HG02981 (cell line): Measurements from ENCODE around the gene LYZL2.
"Not testable (repeated sequence)": the region's sequence is repeated elsewhere in the genome, so short reads cannot be mapped to it uniquely, and the experiment has no call there.

ENCODE experiments used
- ATAC-seq: cut with Tn5 transposase; IDR thresholded peaks from one replicate; pipeline ENCODE4 v1.9.1; 2021; ENCODE audit warnings: mild to moderate bottlenecking, moderate library complexity; ENCODE audit not compliant: unreplicated experiment

Gene LYZL2

DNA sequence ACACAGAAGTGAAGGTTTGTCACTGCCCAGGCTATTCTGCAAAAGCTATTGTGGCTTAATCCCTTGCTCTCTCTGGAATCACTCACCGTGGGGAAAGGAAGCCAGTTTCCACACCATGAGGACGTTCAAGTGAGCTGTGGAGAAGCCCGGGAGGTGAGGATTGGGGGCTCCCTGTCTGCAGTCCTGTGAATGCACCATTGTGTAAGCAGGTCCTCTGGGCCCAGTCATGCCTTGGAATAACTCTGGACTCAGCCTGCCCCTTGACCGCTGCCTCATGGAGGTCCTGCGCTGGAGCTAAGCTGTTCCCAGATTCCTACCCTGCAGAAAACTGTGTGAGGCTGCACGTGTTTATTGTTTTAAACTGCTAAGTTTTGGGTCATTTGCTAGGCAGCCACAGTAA is 33.5 kb downstream of the LYZL2 start:
- no peak for ATAC-seq

DNA sequence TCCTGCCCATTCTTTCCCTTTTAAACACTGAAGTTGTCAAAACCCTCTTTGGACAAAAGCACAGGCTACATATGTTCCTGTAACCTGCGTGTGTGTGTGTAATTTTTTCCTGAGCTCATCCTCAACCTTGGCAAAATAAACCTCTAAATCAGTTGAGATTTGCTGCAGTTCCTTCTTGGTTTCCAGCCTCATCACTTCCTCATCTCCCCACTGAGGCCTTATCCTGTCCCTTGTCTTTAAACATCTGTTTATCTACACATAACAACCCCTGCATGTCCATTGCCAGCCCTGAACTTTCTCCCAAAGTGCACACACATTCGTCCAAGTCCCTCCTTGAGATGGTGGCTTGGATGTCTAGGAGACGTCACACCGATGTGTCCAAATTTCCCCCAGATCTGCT is 35.5 kb downstream of the LYZL2 start:
- ATAC-seq = no peak

DNA sequence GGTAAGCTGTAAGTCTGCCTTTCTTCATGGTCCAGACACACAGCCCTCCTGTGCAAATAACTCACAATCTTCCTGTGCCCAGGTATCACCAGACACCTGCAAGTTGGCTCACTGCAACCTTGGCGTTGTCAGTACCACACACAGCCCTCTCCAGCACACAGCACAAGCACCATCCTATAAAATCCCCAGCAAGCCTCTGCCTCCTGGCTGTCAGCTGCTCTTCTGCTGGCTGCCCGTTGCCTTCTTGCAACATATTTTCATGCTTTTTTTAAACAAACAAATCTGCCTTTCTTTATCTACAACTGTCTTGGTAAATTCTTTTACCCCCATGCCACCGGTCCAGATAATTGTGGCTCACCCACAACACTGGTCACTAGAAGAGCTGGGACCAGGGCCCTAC is 36.8 kb downstream of the LYZL2 start:
- not testable (repeated sequence) for ATAC-seq

DNA sequence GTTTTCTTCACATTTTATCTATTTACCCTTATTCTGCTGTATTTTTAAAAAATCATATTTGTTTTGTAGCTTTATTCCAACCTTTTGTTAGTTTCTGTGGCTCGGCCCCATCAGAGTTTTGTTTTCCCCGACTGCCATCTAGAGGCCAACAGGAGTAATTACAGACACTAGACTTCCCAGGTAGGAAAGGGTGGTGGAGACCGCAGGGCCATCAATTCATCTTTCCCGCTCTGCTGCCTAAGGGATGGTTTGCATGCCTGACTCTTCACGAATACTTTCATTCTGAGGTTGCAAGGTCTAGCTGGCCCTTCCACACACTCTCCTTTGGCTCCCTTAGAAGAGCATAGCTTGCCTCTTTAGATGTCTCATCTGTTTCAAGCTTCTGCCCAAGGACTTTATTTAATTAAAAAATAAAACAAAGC is 38.3 kb downstream of the LYZL2 start:
- ATAC-seq = no peak

DNA sequence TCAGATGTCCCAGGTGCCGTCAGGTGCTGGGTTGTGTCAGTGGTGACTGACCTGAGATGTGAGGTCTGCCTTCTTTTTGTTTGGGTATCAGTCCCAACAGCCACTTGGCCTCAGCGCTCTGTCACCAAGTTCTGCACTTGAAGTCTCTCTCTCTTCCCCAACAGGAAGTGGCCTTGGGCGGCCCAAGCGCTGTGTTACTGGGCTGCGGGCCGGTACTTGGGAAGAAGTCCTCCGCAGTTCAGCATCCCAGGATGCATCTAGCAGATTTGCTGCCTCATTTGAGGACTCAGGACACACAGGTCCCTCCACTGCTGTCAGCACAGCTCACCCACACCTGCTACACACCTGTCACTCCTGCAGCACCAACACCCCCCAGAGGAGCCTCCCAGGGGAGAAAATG is 40.1 kb downstream of the LYZL2 start:
- ATAC-seq = no peak

DNA sequence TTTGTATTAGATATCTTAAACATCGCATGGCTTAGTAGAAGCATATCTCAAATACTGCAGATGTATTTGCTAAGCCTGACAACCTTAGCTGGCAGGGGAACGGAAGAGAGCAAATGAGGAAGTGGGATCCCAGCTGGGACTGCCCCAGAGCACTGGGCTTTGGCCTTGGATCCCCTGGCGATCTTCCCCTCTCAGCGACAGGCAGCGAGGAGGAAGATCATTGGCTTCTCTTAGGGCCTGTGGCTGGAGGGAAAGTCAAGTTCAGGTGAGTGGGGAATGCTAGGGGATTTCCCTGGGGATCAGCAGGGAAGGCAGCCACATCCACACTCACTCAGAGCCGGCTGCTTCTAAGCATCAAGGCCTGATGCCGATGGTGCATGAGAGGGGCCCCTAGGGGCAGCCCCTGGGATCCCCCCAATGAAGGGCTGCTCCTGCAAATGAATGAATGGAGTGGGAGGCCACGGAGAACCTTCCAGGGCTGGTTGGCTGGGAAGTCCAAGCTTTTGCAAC is 42.0 kb downstream of the LYZL2 start:
- ATAC-seq = peak; percentile 70

DNA sequence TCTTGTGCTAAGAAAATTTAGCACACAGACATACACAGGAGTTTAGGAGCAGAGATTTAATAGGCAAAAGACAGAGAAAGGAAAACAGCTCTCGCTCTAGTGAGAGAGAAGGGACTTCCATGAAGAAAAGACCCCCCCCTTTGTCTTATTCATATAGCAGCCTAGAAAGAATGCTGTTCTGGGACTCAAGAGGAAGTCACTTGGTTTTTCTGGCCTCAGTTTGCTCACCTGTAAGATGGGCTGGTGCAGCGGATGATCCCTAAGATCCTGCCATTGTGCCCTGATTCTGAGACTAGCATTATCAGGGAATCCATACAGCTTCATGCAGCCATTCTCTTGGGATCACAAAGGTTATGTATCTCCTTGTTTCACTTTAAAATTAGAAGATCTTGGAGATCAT is 42.7 kb downstream of the LYZL2 start:
- ATAC-seq = no peak

DNA sequence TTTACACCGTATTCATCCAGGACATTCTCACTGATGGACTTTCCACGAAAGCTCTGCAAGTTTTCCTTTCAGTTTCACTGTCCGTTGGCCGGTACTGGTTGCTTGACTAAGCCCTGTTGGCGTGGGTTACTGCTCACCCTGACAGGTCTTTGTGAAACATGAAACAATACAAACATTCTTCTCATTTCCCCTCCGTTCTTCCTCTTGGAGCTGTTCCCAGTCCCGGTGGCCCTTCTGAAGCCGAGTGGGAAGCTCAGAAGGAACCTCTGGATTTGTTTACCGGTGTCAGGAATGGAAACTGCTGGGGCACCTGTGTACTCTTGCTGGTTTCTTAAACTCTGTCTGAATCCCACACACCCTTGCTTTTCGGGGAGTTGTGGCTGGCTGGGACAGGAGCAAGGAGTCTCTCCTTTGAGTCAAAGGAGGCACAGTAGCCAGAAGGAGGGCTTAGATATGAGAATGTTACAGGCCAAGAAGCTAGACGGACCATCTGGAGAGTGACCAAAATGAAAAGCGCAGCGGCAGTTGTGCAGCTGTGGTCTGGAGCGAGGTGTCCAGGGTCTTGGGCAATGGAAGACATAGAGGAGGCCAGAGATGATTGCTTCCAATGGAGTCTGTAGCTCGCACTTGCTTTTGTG is 45.7 kb downstream of the LYZL2 start:
- ATAC-seq = peak; percentile 52

DNA sequence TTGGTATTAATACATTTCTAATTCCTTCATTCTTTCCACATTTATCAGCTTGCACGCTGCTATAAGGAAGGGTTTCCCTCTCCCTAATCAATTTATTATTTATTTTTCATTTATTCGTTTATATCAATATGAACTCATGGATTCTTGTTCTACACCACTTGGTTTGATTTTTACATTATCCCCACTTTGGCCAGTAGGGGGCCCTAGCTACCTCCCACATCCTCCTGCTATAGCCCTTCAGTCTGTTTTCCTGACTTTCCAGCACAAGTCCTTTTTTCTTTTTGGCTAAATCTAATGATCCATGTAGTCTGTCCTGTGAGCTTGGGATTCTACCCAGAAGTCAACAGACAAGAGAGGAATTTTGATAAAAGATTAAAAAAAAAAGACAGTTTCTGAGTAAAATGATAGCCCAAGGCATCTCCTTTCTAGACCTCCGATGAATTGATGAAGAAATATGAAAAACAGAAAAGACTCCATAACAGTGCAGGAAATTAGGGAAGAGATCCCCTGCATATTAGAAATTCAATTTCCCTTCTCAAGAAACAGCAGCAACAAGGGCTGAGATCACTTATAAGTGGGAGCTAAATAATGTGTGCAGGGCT is 47.7 kb downstream of the LYZL2 start:
- no peak for ATAC-seq

DNA sequence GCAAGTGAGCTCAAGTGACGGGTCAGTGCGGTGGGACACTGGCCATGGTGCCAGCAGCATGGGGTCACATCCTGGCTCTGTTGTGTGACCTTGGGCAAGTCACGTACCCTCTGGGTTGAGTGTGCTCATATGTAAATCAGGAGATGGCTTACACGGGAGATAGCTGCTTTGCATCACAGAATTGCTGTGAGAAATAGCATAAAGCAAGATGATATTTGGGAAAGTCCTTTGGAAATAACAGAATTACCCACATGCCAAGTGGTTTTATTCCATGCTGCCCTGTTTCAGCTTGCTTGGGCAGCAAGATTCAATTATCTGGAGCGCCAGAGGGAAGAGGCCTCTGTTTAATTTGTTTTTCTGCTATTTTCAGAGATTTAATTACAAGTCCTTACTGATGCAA is 48.9 kb downstream of the LYZL2 start:
- ATAC-seq = no peak

DNA sequence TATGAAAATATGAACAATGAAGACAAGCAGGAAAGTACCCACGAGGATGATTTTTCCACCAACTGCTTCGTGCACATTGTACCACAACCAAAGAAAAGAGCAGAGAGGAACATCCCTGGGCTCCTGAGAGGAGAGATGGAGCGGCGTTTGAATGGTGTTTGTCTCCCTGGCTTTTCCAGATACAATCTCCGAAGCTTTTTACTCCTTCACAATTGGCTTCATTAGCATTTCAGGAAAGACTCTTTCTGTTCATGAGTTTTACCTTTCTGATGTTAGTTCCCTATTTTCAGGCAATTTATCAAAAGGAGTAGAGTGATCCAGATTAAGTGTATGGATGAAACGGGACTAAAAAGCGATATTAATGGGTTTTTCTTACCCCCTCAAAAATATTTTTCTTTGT is 49.3 kb downstream of the LYZL2 start:
- no peak for ATAC-seq

DNA sequence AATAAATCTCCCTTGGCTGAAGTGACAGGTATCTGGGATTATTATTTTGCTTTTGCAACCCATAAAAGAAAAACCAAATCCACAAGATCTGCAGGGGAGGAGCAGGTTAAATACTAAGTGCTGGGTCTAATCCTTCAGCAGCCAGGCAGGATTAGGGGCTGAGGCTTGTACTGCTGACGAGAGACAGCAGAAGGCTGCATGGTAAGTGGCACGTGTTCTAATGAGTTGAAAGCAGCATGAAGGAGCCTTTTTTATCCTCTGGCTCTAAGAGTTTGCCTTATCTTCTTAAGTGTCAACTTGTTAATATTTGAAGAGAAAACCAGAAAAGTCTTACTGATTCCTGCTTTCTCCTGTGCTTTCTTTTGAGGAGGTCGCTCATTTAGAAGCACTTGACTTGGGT is 50.0 kb downstream of the LYZL2 start:
- no peak for ATAC-seq

DNA sequence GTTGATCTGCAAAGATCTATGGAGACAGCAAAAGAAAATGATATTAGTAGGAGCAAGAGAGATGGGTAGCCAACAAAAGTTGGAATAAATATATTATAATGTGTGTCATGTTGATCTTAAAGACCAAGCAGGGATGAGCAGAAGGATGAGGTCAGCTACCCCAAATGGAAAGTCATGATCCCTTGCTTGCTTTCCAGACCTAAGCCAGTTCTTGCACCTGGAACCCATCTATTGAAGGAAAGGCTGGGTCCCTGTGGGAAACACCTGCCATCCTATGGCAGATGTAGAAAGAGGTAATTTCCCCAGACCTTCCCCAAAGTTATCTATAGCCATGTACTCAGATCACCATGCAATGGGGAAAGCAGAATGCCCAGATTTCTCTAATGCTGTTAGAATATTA is 52.5 kb downstream of the LYZL2 start:
- no peak for ATAC-seq

DNA sequence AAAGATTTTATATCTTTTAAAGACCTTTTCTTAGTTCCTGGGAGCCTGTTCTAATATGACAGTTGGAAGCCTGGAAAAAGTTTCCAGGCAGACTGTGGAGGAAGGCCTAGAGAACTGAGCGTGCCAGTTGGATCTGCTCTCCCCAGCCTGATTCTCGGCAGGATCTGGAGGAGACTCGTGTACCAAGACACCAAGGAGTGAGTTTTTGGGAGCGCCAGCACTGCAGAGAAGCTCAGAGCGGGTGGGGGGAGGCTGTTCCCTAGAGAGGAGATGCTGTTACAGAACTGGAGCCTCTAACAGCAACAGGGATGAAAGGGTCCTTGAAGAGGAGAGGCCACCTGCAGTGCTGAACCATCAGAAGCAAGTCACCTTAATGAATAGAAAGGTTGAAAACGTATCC is 52.9 kb downstream of the LYZL2 start:
- no peak for ATAC-seq

DNA sequence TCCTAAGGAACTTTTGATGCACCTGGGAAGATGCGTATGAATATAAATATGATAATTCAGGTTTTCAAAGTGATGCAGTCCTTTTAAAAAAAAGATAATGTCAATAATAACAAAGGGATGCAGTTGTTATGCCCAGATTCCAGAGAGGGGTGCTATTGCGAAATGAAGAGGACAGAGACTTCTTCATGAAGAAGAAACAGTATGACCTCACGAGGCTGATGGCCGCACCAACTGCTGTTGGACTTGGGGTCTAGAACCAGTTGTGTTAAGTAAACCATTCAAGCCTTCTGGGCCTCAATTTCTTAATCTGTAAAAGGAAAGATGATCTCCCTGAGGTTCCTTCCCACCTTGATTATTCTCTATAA is 55.1 kb downstream of the LYZL2 start:
- ATAC-seq = no peak

DNA sequence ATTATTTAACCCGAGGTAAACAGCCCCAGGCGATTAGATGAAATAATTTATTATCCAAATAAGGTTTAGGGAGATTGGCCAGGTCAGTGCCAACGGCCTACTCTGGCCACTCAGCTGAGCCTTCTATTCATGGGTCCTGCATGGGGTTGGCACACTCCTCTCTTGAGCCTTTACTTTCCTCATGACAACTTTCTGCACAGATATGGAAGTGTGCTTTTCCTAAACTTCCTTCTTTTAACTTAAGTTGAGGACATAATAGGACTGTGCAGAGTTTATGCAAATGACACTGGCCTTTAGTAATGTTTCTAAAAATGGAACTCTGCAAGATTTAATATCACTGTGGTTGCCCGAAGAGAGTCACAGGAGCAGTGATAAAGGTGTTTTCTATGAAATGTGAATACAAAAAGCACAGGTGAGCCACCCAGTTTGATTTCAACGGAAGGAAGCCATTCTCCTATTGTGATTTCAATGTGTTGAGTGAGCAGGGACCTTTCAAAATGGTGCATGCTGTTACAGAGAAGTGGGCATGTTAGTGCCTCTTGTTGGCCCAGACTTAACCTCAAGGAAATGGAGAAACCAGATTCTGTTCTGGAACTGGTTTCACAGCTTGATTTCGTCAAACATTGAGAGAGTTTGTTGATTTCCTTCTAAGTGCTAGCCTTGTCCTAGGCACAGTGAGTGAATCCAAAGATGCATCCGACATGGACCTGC is 55.7 kb downstream of the LYZL2 start:
- ATAC-seq = no peak

DNA sequence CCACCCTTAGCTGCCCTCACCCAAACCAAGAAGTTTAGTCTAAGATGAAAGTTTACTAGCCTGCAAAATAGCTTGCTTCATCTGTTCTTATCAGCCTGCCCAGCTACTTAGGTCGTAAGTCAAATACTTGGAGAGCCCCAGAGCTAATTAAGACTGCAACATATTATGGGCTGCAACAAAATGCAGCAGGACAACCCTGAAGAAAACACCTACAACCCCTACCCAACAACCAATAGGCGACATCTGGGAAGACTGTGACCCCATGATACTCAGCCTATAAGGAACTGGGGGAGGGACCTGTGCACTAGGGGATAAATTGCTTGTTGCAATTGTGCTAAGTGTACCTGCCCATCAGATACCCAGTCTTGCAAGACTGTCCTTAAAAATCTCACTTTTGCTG is 64.1 kb downstream of the LYZL2 start:
- ATAC-seq = no peak

DNA sequence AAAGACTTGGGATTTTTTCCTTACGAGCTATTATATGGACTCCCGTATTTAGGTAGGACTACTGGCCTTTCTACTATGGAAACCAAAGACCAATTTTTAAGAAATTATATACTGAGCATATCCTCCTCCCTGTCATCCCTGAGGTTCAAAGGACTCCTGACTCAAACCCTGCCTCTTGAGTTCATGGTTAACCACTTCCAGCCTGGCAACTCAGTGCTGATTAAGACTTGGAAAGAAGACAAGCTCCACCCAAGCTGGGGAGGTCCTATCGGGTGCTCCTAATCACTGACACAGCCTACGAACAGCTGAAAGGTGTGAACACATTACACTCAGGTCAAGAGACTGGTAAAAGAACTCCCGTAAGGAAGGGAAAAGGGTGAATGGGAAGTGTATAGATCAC is 66.8 kb downstream of the LYZL2 start:
- no peak for ATAC-seq
